Measurements from ENCODE around the gene SESN1.

The SESN1 gene

DNA sequence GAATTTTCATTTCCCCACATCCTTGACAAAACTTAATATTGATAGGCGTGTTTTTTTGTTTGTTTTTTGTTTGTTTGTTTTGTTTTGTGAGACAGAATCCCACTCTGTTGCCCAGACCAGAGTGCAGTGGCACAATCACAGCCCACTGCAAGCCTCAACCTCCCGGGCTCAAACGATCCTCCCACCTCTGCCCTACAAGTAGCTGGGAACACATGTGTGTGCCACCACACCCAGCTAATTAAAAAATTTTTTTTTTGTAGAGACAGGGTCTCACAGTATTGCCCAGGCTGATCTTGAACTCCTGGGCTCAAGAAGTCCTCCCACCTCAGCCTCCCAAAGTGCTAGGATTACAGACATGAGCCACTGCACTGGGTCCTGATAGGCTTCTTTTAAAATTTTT lies 9.9 kb upstream of the SESN1 start:
- Histone ChIP-seq H4K20me1 (ENCODE audit: insufficient read depth, low read length) (no peaks in the 10 kb centered on the region), H3K79me2 (ENCODE audit: insufficient read depth, low read length) (peaks cover 55% of the 10 kb centered on the region), H3K27me3 (ENCODE audit: insufficient read depth, low read length, poor library complexity) (no peaks in the 10 kb centered on the region), H3K4me1 (ENCODE audit: insufficient read depth, low read length) (no peaks in the 10 kb centered on the region), H2AFZ (ENCODE audit: low read depth, low read length) (no peak overlapping the region), H3K4me3 (ENCODE audit: low read depth in 1 of 2, low read length in 2 of 2) (no peak overlapping the region), H3K27ac (ENCODE audit: low read length) (no peak overlapping the region), H3K9ac (ENCODE audit: low read depth, low read length) (no peak overlapping the region), H3K9me3 (ENCODE audit: insufficient read depth, low read length, severe bottlenecking) (no peaks in the 10 kb centered on the region), H3K4me2 (ENCODE audit: insufficient read depth, low read length) (no peak overlapping the region), H3K36me3 (ENCODE audit: insufficient read depth, low read length) (peaks cover 20% of the 10 kb centered on the region; the same call in 1 of the 2 replicates)
- TF ChIP-seq, protein P1, sequence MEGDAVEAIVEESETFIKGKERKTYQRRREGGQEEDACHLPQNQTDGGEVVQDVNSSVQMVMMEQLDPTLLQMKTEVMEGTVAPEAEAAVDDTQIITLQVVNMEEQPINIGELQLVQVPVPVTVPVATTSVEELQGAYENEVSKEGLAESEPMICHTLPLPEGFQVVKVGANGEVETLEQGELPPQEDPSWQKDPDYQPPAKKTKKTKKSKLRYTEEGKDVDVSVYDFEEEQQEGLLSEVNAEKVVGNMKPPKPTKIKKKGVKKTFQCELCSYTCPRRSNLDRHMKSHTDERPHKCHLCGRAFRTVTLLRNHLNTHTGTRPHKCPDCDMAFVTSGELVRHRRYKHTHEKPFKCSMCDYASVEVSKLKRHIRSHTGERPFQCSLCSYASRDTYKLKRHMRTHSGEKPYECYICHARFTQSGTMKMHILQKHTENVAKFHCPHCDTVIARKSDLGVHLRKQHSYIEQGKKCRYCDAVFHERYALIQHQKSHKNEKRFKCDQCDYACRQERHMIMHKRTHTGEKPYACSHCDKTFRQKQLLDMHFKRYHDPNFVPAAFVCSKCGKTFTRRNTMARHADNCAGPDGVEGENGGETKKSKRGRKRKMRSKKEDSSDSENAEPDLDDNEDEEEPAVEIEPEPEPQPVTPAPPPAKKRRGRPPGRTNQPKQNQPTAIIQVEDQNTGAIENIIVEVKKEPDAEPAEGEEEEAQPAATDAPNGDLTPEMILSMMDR (IDR thresholded peaks at IDR 0.05; ENCODE audit: borderline replicate concordance, extremely low read depth, low read length, poor library complexity, severe bottlenecking): no peak
- no peak for TF ChIP-seq EZH2 (IDR thresholded peaks at IDR 0.05; ENCODE audit: borderline replicate concordance, low read depth, low read length, severe bottlenecking)
- ATAC-seq (ENCODE audit: insufficient read depth, low read depth) (no peak), DNase-seq (no peak)

DNA sequence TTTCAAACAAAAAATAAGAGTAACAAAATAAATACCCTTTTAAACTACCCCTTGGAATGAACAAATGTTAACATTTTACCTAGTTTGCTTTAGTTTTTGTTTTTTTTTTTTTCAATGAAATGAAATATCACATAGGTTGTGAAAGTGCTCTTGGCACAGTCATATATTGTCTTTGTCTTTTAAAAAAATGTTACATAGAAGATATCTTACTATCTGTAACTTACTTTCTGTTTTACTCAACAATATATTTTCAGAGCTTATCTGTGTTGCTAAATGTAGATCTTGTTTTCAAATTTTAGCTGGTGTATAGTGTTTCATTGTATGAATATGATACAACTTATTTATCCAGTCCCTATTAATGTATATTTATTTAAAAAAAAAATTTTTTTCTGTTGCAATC lies 9.3 kb upstream of the SESN1 start:
- peaks cover 17% of the 10 kb centered on the region; the same call in 1 of the 2 replicates for H3K36me3 ChIP-seq (ENCODE audit: insufficient read depth, low read length)
- no peak overlapping the region for H3K4me3 ChIP-seq (ENCODE audit: low read depth in 1 of 2, low read length in 2 of 2)
- H3K27ac ChIP-seq (ENCODE audit: low read length): no peak overlapping the region
- H2AFZ ChIP-seq (ENCODE audit: low read depth, low read length): no peak overlapping the region
- TF ChIP-seq EZH2 (IDR thresholded peaks at IDR 0.05; ENCODE audit: borderline replicate concordance, low read depth, low read length, severe bottlenecking): no peak
- TF ChIP-seq, protein P1 (IDR thresholded peaks at IDR 0.05; ENCODE audit: borderline replicate concordance, extremely low read depth, low read length, poor library complexity, severe bottlenecking): no peak
- H3K4me1 ChIP-seq (ENCODE audit: insufficient read depth, low read length): no peaks in the 10 kb centered on the region
- H3K4me2 ChIP-seq (ENCODE audit: insufficient read depth, low read length): no peak overlapping the region
- no peak for DNase-seq
- no peak for ATAC-seq (ENCODE audit: insufficient read depth, low read depth)
- H3K9me3 ChIP-seq (ENCODE audit: insufficient read depth, low read length, severe bottlenecking): no peaks in the 10 kb centered on the region
- no peaks in the 10 kb centered on the region for H3K27me3 ChIP-seq (ENCODE audit: insufficient read depth, low read length, poor library complexity)
- no peaks in the 10 kb centered on the region for H4K20me1 ChIP-seq (ENCODE audit: insufficient read depth, low read length)
- H3K79me2 ChIP-seq (ENCODE audit: insufficient read depth, low read length): peaks cover 54% of the 10 kb centered on the region
- H3K9ac ChIP-seq (ENCODE audit: low read depth, low read length): no peak overlapping the region

DNA sequence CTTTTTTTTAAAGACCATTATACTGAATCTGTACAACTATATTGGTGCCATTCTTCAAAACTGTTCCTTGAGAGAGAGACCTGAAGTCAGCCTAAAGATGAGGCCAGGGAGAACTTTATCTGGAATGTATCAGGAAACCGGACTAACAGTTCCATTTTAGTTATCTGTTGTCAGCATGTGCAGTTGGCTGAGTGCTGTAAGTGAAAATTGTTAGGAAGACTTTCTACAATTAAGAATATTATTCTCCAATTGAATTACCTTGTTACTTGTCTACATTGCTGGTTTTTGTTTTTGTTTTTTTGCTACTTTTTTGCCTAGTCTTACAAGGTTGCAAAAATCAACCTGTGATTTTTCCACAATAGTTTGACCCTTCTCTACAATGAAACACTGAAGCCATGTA lies 8.1 kb upstream of the SESN1 start:
- Histone ChIP-seq H3K9ac (ENCODE audit: low read depth, low read length) (no peak overlapping the region), H3K36me3 (ENCODE audit: insufficient read depth, low read length) (peaks cover 16% of the 10 kb centered on the region; the same call in 1 of the 2 replicates), H2AFZ (ENCODE audit: low read depth, low read length) (no peak overlapping the region), H3K9me3 (ENCODE audit: insufficient read depth, low read length, severe bottlenecking) (no peaks in the 10 kb centered on the region), H3K4me1 (ENCODE audit: insufficient read depth, low read length) (no peaks in the 10 kb centered on the region), H3K79me2 (ENCODE audit: insufficient read depth, low read length) (peaks cover 59% of the 10 kb centered on the region), H3K4me2 (ENCODE audit: insufficient read depth, low read length) (no peak overlapping the region), H3K27me3 (ENCODE audit: insufficient read depth, low read length, poor library complexity) (no peaks in the 10 kb centered on the region), H4K20me1 (ENCODE audit: insufficient read depth, low read length) (no peaks in the 10 kb centered on the region), H3K4me3 (ENCODE audit: low read depth in 1 of 2, low read length in 2 of 2) (no peak overlapping the region), H3K27ac (ENCODE audit: low read length) (no peak overlapping the region)
- ATAC-seq (ENCODE audit: insufficient read depth, low read depth): no peak
- TF ChIP-seq, protein P1 (IDR thresholded peaks at IDR 0.05; ENCODE audit: borderline replicate concordance, extremely low read depth, low read length, poor library complexity, severe bottlenecking): no peak
- no peak for TF ChIP-seq EZH2 (IDR thresholded peaks at IDR 0.05; ENCODE audit: borderline replicate concordance, low read depth, low read length, severe bottlenecking)
- DNase-seq: no peak

DNA sequence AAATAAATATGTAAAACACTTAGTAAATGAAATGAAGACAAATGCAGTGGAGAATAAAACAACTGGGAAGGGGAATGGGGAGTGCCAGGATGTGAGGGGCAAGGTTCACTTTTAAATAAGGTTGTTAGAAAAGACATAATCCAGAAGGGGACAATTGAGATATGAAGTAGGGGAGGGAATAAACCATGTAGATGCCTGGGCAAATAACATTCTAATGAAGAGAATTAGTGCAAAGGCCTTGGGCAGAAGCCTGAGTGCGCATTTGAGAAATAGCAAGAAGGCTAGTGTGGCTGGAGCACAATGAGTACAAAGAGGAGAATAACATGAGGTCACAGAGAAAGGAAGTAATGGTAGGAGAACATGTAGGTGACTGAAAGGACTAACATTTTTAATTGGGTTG lies 3.0 kb upstream of the SESN1 start:
- no peak overlapping the region for H3K4me2 ChIP-seq (ENCODE audit: insufficient read depth, low read length)
- H3K9ac ChIP-seq (ENCODE audit: low read depth, low read length): no peak overlapping the region
- H3K27me3 ChIP-seq (ENCODE audit: insufficient read depth, low read length, poor library complexity): no peaks in the 10 kb centered on the region
- no peak for TF ChIP-seq EZH2 (IDR thresholded peaks at IDR 0.05; ENCODE audit: borderline replicate concordance, low read depth, low read length, severe bottlenecking)
- TF ChIP-seq, protein P1 (IDR thresholded peaks at IDR 0.05; ENCODE audit: borderline replicate concordance, extremely low read depth, low read length, poor library complexity, severe bottlenecking): no peak
- no peaks in the 10 kb centered on the region for H4K20me1 ChIP-seq (ENCODE audit: insufficient read depth, low read length)
- H3K4me3 ChIP-seq (ENCODE audit: low read depth in 1 of 2, low read length in 2 of 2): no peak overlapping the region
- no peak for ATAC-seq (ENCODE audit: insufficient read depth, low read depth)
- H2AFZ ChIP-seq (ENCODE audit: low read depth, low read length): no peak overlapping the region
- H3K4me1 ChIP-seq (ENCODE audit: insufficient read depth, low read length): peaks cover 29% of the 10 kb centered on the region
- no peaks in the 10 kb centered on the region for H3K9me3 ChIP-seq (ENCODE audit: insufficient read depth, low read length, severe bottlenecking)
- H3K27ac ChIP-seq (ENCODE audit: low read length): no peak overlapping the region
- H3K36me3 ChIP-seq (ENCODE audit: insufficient read depth, low read length): peaks cover 12% of the 10 kb centered on the region; the same call in 1 of the 2 replicates
- no peak for DNase-seq
- peaks cover 52% of the 10 kb centered on the region for H3K79me2 ChIP-seq (ENCODE audit: insufficient read depth, low read length)

Measured in DND-41 (cell line).